ENCODE results near the gene DLX5. TPM values are rescaled to one million over a fixed set of nuclear protein-coding genes. Genes with fewer than 3 reads are reported as not detected.
A peak's percentile ranks its signal among the peaks of the same experiment; 100 is the strongest.
"Not testable (repeated sequence)": the region's sequence is repeated elsewhere in the genome, so short reads cannot be mapped to it uniquely, and the experiment has no call there.

DLX5 gene
- total RNA-seq, 4 donors from 2014 or later, result 0.49 to 0.54 TPM; not detected in 2

DNA sequence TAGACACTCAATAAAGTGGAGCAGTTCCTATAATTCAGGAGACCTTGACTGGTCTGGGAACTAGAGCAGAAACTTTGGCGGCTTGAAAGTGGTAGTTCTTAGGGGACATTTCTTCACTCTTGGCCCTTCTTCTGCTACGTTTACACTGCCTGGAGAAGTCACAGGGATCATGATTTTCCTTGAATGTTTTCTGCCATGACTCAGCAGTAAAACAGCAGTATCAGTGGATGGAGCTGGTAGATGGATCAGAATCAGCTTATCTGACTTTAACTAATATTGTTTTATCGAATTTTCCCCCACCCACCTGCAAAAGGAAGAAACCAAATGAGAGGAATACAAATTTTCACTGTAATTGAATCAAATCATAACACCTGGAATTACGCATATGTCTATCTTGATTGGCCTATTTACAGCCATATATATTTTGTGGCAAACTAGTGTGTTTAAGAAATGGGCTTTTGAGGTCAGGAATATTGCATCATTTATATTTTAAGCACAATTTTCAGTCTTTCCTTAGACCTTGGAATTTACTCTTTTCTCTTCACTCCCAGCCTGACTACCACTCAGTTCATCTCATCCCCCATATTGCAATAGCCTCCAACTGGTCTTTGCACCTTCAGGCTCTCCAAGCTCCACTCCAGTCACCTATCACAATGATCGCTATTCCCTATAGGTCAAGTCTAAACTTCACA lies 14.9 kb upstream of the DLX5 start:
- 66 to 92% methylated on average over 4 to 5 of the region's 5 CpGs for WGBS, 2 donors (ENCODE audit: low coverage in 1 of 2)
- Histone ChIP-seq H3K36me3 (no peaks in the 10 kb centered on the region), H3K4me3 (no peak overlapping the region), H3K27me3 (peaks cover 65% of the 10 kb centered on the region), H3K27ac (no peak overlapping the region), H3K9me3 (no peaks in the 10 kb centered on the region), H3K4me1 (no peaks in the 10 kb centered on the region)
- TF ChIP-seq, protein P1, sequence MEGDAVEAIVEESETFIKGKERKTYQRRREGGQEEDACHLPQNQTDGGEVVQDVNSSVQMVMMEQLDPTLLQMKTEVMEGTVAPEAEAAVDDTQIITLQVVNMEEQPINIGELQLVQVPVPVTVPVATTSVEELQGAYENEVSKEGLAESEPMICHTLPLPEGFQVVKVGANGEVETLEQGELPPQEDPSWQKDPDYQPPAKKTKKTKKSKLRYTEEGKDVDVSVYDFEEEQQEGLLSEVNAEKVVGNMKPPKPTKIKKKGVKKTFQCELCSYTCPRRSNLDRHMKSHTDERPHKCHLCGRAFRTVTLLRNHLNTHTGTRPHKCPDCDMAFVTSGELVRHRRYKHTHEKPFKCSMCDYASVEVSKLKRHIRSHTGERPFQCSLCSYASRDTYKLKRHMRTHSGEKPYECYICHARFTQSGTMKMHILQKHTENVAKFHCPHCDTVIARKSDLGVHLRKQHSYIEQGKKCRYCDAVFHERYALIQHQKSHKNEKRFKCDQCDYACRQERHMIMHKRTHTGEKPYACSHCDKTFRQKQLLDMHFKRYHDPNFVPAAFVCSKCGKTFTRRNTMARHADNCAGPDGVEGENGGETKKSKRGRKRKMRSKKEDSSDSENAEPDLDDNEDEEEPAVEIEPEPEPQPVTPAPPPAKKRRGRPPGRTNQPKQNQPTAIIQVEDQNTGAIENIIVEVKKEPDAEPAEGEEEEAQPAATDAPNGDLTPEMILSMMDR (IDR thresholded peaks at IDR 0.05), result no peak
- TF ChIP-seq POLR2A (IDR thresholded peaks at IDR 0.05) (no peak), POLR2AphosphoS5 (IDR thresholded peaks at IDR 0.05) (no peak), EP300 (IDR thresholded peaks at IDR 0.05) (no peak)
- no peak for ATAC-seq

DNA sequence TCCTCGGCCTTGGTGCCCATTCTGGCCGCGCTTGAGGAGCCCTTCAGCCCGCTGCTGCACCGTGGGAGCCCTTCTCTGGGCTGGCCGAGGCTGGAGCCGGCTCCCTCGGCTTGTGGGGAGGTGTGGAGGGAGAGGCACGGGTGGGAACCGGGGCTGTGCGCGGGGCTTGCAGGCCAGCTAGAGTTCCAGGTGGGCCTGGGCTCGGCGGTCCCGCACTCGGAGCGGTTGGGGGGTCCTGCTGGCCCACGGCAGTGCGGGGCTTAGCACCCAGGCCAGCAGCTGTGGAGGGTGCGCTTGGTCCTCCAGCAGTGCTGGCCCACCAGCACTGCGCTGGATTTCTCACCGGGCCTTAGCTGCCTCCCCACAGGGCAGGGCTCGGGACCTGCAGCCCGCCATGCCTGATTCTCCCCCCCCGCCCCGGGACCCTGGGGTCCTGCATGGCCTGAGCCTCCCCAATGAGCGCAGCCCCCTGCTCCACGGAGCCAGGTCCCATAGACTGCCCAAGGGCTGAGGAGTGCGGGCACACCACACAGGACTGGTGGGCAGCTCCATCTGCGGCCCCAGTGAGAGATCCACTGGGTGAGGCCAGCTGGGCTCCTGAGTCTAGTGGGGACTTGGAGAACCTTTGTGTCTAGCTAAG lies 9.7 kb upstream of the DLX5 start:
- not testable (repeated sequence) for H3K4me1 ChIP-seq, H3K36me3 ChIP-seq, H3K4me3 ChIP-seq, H3K9me3 ChIP-seq, H3K27ac ChIP-seq, ATAC-seq
- WGBS, 2 donors (ENCODE audit: low coverage in 1 of 2), result 65% methylated on average over 2 of the region's 30 CpGs; no CpG with 5 or more reads in 1 of the 2 donors
- H3K27me3 ChIP-seq, result peaks cover 55% of the 10 kb centered on the region

DNA sequence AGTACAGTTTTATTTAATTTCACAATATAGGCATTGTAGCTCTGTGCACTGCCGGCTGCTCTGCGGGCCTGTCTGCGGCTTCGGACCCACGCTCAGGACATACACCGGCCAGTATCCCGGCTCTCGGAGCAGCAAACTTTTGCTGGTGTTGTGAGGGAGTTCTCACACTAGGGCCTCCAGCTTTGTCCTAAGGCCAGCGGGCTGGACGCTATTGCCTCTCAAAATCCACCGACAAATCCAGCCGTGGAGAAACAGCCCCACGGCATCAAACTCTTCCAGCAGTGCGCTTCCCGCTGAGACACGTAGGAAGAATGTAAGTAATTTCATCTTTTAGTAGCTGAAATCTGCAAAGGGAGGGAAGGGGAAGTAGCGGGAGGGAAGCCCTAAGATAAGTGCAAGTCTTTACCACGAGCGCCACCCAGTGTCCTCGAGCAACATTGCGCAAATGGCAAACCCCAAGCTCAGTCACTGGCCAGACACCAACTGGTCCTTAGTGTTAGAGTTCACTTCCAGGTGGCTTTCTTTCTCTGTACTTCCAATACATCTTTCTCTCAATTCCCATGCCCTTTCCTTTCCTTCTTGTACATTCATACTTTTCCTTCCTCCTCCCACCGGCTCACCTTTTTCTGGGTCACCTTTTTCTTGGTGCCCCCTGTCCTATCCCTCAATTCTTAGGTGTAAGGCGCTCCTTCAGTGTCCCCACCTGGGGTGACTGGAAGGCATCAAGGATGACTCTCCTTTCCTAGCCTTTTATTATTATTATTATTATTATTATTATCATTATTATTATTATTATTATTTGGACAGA lies 3.0 kb upstream of the DLX5 start:
- Histone ChIP-seq H3K4me3 (peak overlapping the region; percentile 21 to 49), H3K27ac (no peak overlapping the region), H3K4me1 (peaks cover 0 to 52% (median 16%) of the 10 kb centered on the region in 3 donors), H3K27me3 (peaks cover 90% of the 10 kb centered on the region), H3K9me3 (no peaks in the 10 kb centered on the region), H3K36me3 (no peaks in the 10 kb centered on the region)
- TF ChIP-seq POLR2A (IDR thresholded peaks at IDR 0.05) (no peak), EP300 (IDR thresholded peaks at IDR 0.05) (no peak)
- TF ChIP-seq, protein P1 (IDR thresholded peaks at IDR 0.05), result peak in 3 of 4 experiments; percentile 65 to 84 (median 74)
- ATAC-seq, result peak; percentile 73
- 11 to 16% methylated on average over 7 of the region's 23 CpGs for WGBS, 2 donors (ENCODE audit: low coverage in 1 of 2)

DNA sequence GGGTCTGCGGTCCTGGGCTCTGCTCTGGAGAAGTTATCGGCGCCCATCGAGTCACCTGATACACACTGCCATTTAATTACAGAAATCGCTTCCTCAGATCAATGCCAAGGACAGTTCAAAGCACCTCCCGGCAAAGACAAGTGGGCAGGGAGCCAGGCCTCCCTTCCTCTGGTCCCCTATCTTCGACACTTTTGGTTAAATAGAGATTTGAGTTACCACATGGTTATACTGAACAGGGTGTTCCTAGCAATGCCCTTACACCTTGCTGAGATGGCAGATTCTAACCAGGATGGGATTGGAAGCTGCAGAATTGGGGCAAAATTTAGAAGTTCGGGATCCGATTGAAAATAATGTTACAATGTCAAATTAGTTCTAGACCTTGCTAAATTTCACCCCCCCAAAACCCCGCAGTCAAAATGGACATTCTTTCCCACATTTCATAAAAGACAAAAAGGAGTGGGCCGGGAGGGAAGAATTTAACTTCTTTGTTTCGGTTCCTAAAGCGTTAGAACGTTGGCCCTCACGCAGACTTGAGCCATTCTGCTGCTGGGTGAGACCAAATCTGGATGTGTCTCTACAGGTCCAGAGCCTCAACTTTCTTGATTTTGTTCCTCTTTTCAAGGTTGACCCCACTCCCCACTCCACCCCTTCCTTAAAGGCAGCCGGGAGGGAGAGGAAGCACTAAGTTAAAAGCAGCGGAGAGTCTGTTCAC lies 2.2 kb upstream of the DLX5 start:
- Histone ChIP-seq H3K27ac (no peak overlapping the region), H3K4me1 (peaks cover 0 to 59% (median 17%) of the 10 kb centered on the region in 3 donors), H3K9me3 (no peaks in the 10 kb centered on the region), H3K27me3 (peaks cover 91% of the 10 kb centered on the region), H3K4me3 (peak overlapping the region; percentile 21 to 49), H3K36me3 (no peaks in the 10 kb centered on the region)
- ATAC-seq, result no peak
- WGBS, 2 donors (ENCODE audit: low coverage in 1 of 2), result 14 to 16% methylated on average over 13 to 16 of the region's 17 CpGs
- no peak for TF ChIP-seq POLR2A (IDR thresholded peaks at IDR 0.05)
- no peak for TF ChIP-seq POLR2AphosphoS5 (IDR thresholded peaks at IDR 0.05)
- TF ChIP-seq, protein P1 (IDR thresholded peaks at IDR 0.05), result no peak
- TF ChIP-seq EP300 (IDR thresholded peaks at IDR 0.05), result no peak
